Fibroblast of the aortic adventitia (primary cell): Measurements from ENCODE around the gene CD247. TPM values are rescaled to one million over a fixed set of nuclear protein-coding genes. Genes with fewer than 3 reads are reported as not detected.

Experiments
- DNase-seq: peaks from one replicate; pipeline ENCODE4 v3.0.0-alpha.2; 2010; ENCODE audit warnings: low read depth
- H3K4me3 ChIP-seq: 2 replicates; pipeline ENCODE4 v1.5.1; 2011; ENCODE audit warnings: low read depth, mild to moderate bottlenecking, control low read depth, low read length, moderate library complexity
- total RNA-seq: library from RNA; depleted of rRNA; stranded (reverse); fragments of >200 nt; gene quantifications from 2 replicates; pipeline ENCODE4 v1.2.3, GENCODE V29; 2012; ENCODE audit warnings: low replicate concordance
- TF ChIP-seq, protein P1 (sequence below): IDR thresholded peaks from 2 replicates; pipeline ENCODE4 v1.5.1; 2011; ENCODE audit warnings: mild to moderate bottlenecking, low read length, control low read depth, inconsistent platforms; ENCODE audit not compliant: insufficient read depth

Gene CD247
- total RNA-seq, 1 donor: 0.18 TPM

DNA sequence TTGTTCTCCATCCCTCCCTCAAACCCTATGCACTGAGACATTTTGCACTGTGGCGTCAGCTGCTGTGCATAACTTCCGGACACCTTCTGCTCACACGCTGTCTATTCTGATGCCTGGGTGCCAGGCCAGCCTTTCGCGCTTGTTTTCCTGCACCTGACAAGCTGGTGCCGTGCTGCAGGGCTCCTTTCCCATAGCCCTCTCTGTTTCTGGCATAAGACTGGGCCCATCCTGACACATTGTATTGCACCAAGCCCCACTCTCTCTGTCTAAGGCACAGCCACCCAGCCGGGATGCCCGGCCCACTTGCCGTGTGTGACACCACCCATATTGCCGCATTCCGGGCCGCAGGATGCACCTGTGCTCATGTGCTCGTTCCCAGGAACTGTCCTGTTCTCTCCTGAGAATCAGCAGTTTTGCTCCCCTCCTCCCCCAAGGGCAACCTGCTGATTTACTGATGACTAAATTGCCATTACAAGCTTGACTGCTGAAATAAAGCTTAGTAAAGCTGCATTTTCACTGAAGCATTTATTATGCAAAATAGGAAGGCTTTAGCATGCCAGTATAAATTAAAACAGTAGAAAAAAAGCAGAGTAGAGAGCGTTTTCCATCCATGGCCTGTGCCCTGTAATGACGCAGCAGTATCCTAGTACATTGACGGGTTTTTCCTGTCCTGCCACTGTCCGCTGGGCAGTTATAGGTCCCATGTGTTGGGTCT, 88.0 kb downstream of the CD247 start:
- no peak for DNase-seq
- TF ChIP-seq, protein P1, sequence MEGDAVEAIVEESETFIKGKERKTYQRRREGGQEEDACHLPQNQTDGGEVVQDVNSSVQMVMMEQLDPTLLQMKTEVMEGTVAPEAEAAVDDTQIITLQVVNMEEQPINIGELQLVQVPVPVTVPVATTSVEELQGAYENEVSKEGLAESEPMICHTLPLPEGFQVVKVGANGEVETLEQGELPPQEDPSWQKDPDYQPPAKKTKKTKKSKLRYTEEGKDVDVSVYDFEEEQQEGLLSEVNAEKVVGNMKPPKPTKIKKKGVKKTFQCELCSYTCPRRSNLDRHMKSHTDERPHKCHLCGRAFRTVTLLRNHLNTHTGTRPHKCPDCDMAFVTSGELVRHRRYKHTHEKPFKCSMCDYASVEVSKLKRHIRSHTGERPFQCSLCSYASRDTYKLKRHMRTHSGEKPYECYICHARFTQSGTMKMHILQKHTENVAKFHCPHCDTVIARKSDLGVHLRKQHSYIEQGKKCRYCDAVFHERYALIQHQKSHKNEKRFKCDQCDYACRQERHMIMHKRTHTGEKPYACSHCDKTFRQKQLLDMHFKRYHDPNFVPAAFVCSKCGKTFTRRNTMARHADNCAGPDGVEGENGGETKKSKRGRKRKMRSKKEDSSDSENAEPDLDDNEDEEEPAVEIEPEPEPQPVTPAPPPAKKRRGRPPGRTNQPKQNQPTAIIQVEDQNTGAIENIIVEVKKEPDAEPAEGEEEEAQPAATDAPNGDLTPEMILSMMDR: no peak
- H3K4me3 ChIP-seq: no peak overlapping the region

DNA sequence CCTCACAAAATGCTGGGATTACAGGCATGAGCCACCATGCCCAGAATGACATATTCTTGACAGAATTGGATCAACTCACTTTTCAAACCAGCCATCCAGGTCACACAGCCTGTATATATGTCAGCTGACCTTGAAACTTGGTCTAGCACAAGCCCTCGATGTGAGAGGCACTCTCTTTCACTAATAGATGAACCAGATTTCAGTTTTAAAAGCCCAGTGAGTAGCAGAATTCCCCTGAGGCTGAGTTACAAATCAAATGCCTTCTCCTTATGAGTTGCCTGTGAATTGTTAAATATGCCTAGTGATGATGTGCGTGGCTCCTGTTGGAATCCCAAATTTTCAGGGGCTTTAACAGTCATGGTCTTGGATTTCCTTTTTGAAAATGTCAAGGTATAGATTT, 88.7 kb downstream of the CD247 start:
- DNase-seq: no peak
- TF ChIP-seq, protein P1: no peak
- no peak overlapping the region for H3K4me3 ChIP-seq

DNA sequence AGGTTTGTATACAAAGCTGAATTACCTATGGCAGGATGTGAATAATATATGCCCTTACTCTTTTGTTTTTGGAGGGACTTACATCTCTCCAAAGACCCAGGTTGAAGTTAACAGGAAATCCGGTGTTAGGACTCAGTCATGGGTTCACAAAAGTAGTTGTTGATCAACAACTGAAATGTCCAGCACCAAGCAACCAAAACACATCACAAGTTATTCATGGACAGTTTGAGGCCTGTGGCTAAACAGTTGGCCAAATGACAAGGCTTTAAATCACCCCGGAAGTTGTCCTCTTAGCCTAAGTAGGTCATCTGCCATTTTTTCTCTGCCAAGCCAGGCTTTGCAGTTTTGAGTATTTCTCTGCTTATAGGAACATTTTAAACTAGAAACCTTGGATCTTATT, 89.9 kb downstream of the CD247 start:
- H3K4me3 ChIP-seq: no peak overlapping the region
- DNase-seq: peak; percentile 16
- TF ChIP-seq, protein P1: no peak

DNA sequence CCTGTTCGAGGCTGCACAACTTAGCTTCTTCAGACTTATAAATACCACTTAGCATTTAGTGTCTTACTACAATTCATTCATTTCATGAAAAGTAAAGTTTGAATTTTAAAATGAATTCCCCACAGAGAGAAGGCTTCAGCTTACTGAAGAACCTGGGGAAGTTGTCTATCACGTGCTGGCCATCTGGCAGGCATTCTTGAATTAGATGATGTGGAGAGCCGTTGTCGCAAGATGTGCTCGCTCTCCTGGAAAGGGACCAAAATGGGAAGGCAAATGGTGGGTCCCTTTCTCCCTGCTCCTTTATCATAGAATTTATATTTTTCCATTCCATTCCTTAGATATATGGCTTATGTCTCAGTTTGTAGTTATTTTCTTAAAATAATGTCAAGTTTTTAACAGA, 90.5 kb downstream of the CD247 start:
- no peak overlapping the region for H3K4me3 ChIP-seq
- peak; percentile 9 for DNase-seq
- TF ChIP-seq, protein P1: no peak

DNA sequence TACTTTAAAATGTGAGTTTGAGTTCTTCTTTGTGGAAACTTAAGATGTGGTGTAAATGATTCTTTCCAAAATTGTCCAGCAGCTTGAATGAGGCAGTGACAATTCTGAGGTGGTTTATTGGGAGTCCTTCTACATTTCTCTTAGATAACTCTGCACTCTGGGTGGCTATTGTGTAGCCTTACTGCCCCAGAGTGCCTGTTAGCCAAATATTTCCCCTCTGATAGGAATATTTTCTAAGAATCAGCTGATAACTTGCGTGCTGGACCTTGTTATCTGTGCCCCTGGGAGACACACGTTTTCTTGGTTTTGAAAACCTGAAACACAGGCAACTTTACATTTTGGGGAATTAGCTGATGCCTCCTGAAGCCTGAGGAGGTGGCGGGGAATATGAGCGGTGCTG, 91.6 kb downstream of the CD247 start:
- no peak overlapping the region for H3K4me3 ChIP-seq
- no peak for DNase-seq
- TF ChIP-seq, protein P1: no peak

DNA sequence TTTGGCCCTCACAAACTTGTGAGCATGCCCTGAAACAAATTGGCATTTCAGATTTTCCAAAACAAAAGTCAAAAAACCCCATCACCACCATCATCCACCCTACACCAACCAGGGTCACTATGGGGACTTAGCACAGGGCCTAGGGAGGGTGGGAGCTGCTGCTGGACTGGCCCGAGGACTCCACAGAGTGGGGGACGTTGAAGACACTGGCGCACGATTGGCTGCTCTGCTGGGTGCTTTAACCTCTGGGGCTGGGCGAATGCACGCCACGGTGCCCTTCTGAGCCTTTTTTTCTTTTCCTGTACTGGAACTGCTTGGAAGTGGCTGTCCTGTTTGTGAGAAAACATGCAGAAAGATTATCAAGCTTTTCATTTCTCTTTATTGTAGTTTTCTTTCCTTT, 92.8 kb downstream of the CD247 start:
- TF ChIP-seq, protein P1: no peak
- no peak for DNase-seq
- no peak overlapping the region for H3K4me3 ChIP-seq
